ENCODE measurements around the gene EIF3B. TPM values are rescaled to one million over a fixed set of nuclear protein-coding genes. Genes with fewer than 3 reads are reported as not detected.

Gene EIF3B
- total and polyA plus RNA-seq, 2 donors: 85.8 to 97.7 TPM

Small RNA genes within 50 kb of the gene (small RNA-seq; reads per million reads assigned to genes)
- gene AC004840.2: not detected

Other genes starting within 250 kb of the EIF3B start
- 23.1 TPM for gene MAD1L1, start 121.9 kb upstream of the EIF3B start, total RNA-seq
- gene MAD1L1, start 121.9 kb upstream of the EIF3B start, polyA plus RNA-seq: 27.4 TPM
- gene MRM2, start 112.6 kb upstream of the EIF3B start, total RNA-seq: 10.3 TPM
- 22.6 TPM for gene MRM2, start 112.6 kb upstream of the EIF3B start, polyA plus RNA-seq
- 11.4 TPM for gene NUDT1, start 112.6 kb upstream of the EIF3B start, total RNA-seq
- 33.0 TPM for gene NUDT1, start 112.6 kb upstream of the EIF3B start, polyA plus RNA-seq
- 17.4 TPM for gene SNX8, start 40.4 kb upstream of the EIF3B start, total RNA-seq
- gene SNX8, start 40.4 kb upstream of the EIF3B start, polyA plus RNA-seq: 13.2 TPM
- gene CHST12, start 48.8 kb downstream of the EIF3B start, total RNA-seq: 3.6 TPM
- gene CHST12, start 48.8 kb downstream of the EIF3B start, polyA plus RNA-seq: 29.6 TPM
- gene GRIFIN, start 121.6 kb downstream of the EIF3B start, total RNA-seq: not detected
- not detected for gene GRIFIN, start 121.6 kb downstream of the EIF3B start, polyA plus RNA-seq
- gene LFNG, start 164.9 kb downstream of the EIF3B start, total RNA-seq: 16.8 TPM
- gene LFNG, start 164.9 kb downstream of the EIF3B start, polyA plus RNA-seq: 10.7 TPM
- 18.2 TPM for gene BRAT1, start 200.7 kb downstream of the EIF3B start, total RNA-seq
- gene BRAT1, start 200.7 kb downstream of the EIF3B start, polyA plus RNA-seq: 30.9 TPM
- 9.3 TPM for gene IQCE, start 204.2 kb downstream of the EIF3B start, total RNA-seq
- 8.9 TPM for gene IQCE, start 204.2 kb downstream of the EIF3B start, polyA plus RNA-seq